ENCODE measurements around the gene LMCD1.

The LMCD1 gene

DNA sequence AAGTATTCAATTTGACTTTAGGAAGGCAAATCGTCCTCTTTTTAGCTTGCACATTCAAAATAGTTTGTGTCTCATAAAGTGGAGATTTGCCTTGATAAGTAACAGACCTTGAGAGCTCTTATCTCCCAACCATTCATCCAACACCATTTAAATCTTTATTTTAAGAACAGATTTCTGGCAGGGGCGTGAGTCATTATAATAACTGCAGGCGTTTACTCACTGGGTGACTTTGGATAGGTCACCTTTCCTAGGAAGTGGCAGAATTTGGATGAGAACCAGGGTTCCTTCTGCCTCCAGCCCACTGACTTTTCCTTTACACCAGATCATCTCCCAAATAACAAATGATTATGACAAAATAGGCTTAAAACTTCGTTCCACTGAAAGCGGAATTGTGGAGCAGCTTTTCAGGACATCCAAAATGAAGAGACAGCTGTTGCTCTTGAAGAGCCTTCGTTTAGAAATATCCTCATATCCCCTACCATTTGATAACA lies 5.0 kb downstream of the LMCD1 start:
- DNase-seq, result no peak

DNA sequence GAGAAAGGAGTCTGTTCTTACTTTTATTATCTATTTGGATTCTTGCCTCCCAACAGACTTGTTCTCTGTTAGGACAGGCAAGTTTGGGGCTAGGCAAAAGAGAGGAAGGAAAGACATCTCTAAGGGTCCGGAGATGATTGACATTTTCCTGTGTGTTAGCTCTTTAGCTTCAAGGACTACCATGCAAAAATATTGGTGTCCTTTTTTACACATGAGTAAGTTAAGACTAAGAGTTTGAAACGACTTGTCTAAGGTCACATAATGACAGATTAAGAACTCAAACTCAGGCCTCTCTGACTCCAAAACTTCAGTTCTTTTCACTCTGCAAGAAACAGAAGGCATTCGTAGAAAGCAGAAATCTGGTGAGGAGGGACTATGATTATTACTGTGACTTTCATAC lies 5.9 kb downstream of the LMCD1 start:
- DNase-seq, result no peak

DNA sequence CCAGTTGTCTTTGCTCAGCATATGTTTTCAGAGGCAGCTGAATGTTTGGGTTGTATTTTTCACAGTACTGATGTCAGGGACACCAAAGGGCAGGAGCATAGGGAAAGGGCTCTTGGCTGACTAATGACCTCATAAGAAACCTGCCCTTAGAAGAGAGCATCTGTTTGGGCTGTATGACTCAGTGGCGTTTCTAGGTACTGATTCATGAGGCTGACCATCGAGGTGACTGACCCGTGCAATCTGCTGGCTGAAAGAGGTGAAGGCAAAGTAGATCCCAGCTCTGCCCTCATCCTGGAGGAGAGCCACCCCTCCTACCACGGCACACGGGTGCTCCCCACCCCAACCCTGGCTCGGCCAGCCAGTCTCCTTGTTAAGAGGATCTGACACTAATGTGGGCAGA lies 8.3 kb downstream of the LMCD1 start:
- DNase-seq, result no peak

DNA sequence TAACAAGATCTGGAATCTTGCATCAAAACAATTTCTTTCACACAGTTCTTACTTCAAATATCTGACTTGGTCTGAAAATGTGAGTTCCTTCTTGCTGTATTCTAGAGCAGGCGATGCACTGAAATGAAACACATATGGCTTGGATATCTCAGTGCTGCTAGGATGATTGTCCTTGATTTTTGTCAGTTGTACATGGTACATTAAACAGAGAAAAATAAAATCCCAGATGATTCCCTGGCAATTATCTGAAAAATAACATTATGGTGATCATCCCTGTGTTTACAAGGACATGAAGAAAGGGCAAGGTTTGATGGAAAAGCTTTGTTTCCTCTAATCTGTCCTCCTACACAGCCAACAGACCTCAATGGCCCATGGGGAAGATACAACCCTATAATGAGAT lies 10.6 kb downstream of the LMCD1 start:
- no peak for DNase-seq

DNA sequence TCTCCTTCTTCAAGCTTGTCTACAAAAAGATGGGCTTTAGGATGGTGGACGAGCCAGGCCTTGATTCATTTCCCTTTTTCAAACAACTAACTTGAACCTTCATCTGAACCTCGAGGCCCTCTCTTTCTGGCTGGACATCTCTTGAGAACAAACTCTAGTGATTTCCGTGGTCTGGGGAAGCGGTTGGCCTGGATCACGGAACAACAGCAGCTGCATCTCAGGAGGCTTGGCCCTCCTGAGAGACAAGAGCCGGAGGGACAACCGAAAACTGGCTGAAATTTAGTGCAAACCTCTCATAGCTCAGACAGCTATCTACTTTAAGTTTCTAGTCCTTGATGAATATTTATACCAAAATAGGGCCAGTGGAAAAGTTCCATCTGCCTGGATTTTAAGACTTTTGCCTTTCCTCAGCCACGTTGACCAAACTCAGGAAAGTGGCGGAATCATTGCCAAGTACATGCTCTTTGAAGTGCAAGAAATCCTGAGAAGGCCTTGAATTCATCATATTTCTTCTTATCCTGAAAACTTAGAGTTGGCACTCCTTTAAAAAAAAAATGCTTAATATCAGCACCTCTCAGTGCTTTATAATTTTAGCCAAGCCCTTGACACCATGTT lies 14.5 kb downstream of the LMCD1 start:
- no peak for DNase-seq

DNA sequence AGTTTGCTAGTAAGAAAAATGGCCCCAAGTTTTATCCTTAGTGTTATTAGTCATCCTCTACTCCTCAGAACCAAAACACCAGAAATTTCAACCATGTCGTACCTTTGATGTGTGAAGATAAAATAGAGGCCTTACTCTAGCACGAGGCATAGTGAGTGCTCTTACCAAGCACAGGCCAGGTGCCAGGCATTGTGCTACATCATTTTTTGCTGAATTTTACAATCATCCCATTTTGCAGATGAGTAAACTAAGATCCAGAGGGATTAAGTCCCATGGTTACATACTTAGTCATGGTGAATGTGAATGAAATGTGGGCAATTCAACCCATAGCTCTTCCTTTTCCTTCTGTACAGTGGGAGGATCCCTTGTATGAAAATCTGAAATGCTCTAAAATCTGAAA lies 15.2 kb downstream of the LMCD1 start:
- DNase-seq, result no peak

DNA sequence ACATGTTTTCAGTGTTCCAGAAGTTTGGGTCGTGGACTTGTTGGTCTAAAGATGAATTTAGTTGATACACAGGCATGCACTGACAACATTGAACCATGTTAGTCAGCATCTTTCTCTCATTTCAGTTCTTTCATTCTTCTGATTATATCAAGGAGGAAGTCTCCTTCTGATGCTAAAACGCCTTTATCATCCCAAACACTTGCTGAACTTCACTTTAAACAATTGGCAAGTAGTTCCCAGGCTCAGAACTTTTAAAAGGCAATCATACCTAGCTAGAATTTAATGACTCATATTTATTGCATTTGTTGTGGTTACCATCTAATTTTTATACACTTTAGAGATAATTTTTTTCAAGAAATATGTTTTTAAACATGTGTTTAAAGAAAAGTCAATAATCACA lies 15.9 kb downstream of the LMCD1 start:
- no peak for DNase-seq

DNA sequence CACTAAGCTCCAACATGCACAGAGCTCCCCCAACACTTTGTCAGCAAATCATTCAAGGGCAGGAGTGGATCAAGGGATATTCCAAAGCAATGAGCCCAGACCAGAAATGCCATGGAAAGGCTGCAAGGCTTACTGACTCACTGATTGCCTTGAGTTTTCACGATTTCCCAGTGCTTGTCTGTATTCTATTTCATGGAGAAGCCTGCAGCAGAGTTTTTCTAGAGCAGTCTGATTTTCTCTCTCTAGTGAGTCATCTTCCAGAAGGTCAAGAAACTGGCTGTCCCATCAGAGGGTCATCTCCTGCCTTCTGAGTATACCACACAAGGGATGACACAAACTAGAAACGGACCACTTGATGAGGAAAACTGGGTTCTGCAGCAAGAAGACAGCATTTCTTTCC lies 16.5 kb downstream of the LMCD1 start:
- no peak for DNase-seq

DNA sequence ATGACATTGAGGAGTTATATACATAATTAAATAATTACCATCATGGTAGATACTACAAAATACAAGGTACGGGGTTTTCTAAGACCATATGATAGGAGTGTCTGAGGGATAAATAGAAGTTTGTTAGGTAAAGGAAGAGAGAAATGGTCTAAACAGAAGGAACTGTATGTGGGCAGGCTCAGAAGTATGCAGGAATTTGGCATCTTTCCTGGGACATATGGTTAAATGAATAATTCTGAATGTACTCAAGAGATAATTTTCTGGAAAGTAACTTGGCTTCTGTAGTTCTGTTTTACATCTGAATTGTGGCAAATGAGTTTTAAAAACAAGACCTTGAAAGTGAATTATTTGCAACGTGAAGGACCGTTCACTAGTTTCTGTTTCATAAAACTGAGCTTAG lies 17.5 kb downstream of the LMCD1 start:
- no peak for DNase-seq

DNA sequence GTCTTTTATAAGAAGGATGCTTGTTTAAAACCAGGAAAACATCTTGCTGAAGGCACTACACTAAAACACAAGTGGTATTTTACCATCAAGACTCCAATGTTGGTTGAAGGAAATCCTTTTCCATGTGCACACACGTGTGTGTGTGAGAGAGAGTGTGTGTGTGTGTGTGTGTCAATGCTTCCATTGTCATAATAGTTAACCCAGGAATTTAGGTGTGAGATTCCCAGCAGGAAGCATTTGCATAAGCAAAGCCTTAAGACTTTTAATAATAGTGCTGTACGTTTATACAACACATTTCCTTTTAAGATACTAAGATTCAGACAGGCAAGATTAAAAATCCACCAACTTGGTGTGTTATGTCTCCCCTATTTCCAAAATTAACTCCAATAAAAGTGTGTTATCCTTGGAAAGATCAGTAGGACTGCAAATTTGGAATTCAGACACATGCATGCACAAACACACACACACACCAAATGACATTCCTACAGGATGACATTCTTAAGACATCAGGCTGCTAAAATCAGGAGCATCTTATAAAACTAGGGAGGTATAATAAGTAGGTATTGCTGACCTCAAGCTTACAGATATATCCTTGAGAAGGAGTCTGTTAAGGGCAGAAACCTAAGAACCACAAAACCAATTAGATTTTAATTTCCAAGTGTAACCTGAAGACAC lies 18.3 kb downstream of the LMCD1 start:
- DNase-seq, result no peak

DNA sequence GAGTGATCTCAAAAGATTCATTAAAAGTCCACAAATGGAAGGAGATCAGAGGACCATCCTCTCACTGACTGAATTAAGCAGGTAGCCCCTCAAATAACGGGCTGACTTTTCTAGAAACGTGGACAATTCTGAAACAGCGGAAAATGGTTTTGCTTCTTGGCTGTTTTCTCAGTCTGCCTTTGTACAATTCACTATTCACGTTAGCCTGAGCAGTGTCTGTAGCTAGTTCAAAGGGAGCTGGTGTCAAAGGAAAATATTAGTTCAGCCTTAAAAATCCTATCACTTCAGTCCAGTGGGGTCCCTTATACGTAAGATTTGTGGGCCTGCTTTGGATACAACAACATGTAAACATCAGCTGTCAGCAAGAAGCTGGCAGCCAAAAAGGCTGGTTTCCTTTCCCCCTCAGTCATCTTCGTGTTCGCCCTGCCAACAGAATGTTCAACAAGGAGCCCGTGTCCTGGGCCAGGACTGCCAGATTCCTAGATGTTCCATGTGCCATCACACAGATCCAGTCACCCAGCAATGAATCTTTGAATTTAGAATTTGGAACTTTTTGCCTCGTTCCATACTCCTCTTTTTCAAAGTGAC lies 19.3 kb downstream of the LMCD1 start:
- DNase-seq, result no peak

DNA sequence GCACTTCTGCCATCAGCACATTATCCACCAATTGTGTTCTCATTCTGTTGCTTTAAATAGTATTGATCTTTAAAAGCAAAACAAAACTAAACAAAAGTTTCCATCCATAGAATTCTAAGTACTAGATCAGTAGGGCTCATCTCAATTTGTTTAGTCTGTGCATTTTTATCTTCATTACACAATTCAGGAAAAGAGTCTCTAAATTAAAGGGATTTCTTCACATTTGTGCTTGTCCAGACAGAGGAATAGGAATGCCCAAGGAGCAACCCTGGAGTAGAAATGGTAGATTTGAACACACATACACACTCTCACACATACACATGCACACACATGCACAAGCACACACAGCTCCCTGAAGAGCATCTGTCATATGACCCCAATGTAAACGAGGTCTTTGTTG lies 21.4 kb downstream of the LMCD1 start:
- DNase-seq, result no peak

DNA sequence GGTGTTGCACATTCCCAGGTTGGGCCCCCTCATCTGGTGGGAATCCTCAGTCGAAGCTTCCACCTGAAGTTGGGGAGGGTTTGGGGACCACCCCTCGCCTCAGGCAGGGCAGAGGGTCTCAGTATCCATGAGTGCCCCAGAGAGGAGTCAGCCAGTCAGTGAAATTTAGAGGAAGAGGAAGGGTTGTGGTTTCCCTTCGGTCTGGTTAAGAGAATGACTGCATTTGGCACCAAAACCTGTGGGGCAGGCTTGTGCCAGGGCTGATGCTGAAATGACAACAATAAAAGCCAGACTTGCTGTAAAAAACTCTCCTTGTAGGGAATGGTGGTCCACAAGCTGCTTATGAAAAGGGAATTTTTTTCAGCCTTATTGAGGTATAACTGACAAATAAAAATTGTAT lies 22.6 kb downstream of the LMCD1 start:
- no peak for DNase-seq

DNA sequence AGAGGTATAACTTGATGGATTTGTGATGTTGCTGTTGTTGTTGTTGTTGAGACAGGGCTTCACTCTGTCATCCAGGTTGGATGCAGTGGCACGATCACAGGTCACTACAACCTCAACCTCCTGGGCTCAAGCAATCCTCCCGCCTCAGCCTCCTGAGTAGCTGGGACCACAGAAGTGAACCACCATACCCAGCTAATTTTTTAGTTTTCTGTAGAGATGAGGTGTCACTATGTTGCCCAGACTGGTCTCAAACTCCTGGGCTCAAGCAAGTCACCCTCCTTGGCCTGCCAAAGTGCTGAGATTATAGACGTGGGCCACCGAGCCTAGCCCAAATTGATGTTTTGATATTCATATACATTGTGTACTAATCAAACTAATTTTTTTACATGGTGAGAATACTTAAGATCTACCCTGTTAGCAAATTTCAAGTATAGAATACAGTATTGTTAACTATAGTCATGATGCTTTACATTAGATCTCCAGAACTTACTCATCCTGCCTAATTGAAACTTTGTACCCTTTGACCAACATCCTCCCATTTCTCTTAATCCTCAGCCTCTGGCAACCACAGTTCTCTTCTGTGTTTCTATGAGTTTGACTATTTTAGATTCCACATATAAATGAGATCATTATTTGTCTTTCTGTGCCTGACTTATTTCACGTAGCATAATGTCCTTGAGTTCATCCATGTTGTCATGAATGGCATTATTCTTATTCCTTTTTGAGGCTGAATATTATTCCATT lies 23.2 kb downstream of the LMCD1 start:
- DNase-seq, result no peak

DNA sequence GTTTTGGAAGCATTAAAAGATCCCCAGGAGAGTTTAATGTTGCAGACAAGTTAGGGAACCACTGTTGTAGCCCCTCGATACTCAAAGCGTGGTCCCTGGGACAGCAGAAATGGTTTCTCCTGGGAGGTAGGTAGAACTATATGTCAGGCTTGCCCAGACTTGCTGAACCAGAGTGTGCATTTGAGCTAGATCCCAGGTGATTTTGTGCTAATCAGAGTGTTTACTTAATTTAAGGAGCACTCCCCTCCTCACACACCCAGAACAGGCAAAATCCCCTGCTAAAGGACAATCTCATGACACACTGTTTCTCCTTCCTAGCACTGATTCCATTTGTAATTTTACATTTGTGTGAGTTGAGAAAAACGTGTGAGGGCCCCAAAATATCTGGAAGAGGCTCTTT lies 24.3 kb downstream of the LMCD1 start:
- no peak for DNase-seq

DNA sequence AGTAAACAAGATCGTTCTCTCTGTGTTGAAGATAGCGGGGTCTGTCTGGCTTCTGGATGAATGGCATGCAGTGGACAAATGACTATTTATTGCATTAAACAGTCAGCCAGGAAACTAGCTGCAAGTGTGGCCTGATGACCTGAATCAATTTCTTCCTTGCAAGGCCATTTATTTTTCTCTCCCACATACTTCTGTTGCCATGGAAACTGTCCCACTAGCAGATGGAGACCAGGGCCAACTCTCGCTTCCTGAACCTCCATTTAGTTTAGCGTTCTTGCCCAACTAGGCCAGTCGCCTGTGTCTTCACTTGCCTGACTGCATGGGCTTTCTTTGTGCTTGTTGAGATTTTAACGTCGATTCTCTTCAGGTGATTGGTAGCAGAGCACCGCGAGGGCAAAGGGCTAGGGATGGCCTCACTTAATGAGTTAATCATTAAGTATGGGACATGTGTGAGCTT lies 27.6 kb downstream of the LMCD1 start:
- DNase-seq, result no peak

DNA sequence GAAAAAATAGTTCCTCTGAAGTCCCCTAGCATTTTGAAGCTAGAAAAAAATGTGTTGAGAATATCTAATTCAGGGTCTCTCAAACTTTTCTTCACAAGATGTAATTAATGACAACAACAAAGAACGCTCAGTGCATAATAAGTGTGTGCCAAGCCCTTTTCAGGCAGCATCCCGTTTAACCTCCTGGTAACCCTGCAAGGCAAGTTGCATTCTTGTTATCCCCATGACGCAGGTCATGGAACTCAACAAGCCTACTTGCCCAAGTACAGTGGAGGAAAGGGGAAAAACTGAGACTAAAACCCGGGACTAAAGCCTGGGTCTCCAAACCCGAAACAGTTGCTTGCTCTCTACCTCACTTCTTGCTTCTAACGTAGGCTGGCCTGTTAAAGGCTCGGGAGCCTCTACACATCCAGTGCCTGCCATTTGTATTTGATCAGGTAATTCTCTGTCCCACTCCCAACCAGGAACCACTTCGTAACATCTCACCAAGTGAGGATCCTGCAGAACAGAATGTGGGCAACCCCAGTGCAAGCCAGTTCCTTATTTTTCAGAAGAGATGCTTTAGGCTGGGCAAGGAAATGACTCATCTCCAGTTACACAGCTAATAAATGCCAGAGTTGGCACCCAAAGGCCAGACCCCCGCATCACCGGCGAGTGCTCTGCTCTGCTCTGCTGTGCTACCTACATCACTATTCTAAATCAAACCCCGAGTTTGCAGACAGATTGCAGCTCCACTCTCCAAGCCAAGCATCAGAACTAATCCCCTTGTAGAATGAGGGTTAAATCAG lies 28.3 kb downstream of the LMCD1 start:
- peak; percentile 87 for DNase-seq

DNA sequence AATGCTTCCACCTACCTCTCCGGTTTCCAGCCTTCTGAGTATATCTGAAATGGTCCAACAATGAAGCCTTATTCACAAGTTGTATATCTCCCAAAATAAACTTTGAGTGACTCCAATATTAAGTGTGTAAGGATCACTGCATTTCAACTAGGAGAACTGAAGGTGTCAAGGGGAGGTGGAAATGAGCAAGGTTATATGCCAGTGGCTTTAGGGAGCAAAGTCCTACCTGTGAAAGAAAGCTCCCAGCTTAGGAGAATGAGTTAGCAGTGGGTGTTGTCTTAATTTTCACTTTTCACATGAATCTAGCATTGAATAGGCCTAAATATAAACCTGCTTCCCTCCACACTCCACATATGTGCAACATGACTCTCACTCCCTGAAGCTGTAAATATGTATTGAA lies 29.0 kb downstream of the LMCD1 start:
- DNase-seq, result no peak

DNA sequence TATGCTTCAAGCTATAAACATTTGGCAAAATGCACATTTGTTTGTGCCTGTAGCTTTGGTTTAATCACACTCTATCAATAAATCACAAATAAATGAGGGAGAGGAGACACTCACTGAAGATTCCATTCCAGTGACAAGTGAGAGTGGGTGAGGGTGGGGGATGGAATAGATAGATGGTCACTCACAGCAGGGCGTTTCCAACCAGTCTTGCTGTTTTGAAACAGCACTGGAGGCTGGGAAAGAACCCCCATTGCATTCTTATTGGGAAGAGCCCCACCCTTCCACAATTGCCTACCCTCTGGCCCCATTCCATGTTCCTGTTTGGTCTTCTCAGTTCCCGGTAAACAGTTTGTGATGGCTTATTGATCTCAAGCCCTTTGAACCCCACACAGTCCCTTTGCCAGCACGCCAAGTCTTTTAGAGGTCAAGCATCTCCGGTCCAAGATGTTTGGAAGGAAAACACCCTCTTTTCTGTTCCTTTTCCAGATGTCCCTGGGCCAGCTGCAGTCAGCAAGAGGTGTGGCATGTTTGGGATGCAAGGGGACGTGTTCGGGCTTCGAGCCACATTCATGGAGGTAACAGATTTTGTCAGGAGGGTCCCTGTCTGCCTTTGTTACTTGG lies 30.7 kb downstream of the LMCD1 start:
- no peak for DNase-seq

DNA sequence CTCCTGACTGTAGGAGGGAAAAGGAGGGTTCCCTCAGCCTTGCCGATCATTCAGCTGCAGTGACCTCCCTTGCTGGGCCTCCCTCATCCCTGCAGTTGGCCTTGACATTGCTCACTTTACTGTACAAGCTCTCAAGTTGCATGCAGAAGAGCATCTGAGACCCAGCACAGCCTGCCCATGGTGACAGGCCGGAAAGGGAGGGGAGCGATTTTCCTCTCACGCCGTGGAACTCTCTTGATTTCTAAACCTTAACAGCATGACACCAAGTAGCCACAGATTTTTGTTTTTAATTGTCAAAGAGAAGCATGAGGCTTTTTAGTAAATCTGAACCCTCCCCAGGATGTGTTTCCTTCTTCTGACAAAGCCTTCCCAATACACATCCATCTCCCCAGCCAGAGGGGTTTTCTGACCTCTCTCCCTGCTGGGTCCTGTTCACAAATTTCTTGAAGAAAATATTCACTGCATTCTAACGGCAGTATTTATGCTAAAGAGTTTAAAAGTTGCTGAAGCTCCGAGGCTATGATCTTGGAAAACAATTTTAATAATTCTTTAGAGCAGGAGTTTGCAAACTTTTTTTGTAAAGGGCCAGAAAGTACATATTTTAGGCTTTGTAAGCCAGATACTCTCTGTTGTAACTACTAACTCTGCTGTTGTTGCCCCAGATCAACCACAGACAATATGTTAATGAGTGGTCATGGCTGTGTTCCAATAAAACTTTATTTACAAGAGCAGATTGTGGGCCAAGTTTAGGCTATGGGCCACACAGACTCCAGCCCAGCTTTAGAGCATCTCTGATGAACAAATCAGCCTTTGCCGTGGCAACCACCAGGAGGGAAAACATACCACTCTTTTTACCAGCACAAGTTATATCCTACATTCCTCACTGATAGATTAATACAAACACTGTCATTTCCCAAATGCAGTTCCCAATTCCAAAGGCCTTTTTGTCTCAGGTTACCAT lies 34.8 kb downstream of the LMCD1 start:
- no peak for DNase-seq

DNA sequence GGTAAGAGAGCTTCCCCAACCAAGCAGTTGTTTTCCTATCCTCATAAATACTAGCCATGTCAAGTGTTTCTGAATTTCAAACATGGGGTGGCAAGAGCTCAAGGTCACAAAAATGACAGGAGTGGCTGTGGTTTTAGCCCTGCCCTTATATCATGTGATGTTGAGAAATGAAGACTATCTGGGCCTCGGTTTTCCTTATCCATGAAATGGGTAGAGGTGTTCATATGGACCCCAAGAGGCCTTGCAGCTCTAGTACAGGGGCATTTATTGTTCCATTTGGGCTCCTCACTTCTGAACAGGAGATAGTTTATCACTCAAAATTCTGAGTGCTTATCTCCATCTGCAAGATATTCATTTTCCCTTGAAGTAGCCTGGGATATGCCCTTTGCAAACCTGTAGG lies 35.8 kb downstream of the LMCD1 start:
- no peak for DNase-seq

Data from NCI-H524 treated with DMSO at 0.1 percent for 48 hours (cell line).